ENCODE measurements around the gene ZC3H7A. TPM values are rescaled to one million over a fixed set of nuclear protein-coding genes. Genes with fewer than 3 reads are reported as not detected.

The ZC3H7A gene
- total and polyA plus RNA-seq, 2 of the 13 experiments (the other 11 are each of a cell fraction or from before 2014, with no cell fraction given): 29.2 to 36.8 TPM

DNA sequence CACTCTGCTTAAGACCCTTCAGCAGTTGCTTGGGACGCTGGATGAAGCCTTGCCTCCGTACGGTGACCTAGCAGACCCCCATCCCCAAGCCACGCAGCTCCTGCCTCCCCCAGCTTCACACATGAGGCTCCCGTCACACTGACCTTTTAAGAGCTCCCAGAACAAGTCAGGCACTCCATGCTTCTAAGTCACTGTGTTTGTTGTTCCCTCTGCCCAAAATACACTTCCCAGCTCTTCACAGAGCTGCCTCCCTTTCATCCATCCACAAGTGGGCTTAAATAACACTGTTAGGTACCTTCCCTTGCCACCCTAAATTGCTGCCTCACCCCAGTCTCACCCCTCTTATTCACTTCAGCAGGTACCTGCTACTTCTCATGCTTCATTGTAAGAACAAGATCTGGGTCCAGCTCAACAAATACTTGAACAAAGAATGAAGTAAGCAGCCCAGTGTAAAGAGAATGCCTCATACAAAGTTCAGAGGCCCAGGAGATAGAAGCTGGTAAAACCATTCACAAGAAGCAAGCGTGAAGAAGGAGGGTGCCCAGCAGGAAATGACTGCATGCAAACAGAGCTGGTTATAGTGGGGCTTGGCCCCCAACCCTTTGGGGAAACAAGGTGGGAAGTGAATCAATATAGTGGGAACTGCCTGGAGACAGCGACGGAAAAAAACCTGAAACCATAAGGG, 5.8 kb downstream of the ZC3H7A start (continued):
- TF ChIP-seq, protein P1, sequence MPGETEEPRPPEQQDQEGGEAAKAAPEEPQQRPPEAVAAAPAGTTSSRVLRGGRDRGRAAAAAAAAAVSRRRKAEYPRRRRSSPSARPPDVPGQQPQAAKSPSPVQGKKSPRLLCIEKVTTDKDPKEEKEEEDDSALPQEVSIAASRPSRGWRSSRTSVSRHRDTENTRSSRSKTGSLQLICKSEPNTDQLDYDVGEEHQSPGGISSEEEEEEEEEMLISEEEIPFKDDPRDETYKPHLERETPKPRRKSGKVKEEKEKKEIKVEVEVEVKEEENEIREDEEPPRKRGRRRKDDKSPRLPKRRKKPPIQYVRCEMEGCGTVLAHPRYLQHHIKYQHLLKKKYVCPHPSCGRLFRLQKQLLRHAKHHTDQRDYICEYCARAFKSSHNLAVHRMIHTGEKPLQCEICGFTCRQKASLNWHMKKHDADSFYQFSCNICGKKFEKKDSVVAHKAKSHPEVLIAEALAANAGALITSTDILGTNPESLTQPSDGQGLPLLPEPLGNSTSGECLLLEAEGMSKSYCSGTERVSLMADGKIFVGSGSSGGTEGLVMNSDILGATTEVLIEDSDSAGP (CRISPR knock-in tag; IDR thresholded peaks at IDR 0.05; ENCODE audit: borderline replicate concordance): peak; percentile 41; the same call in 1 of the 2 replicates
- TF ChIP-seq, protein P2, sequence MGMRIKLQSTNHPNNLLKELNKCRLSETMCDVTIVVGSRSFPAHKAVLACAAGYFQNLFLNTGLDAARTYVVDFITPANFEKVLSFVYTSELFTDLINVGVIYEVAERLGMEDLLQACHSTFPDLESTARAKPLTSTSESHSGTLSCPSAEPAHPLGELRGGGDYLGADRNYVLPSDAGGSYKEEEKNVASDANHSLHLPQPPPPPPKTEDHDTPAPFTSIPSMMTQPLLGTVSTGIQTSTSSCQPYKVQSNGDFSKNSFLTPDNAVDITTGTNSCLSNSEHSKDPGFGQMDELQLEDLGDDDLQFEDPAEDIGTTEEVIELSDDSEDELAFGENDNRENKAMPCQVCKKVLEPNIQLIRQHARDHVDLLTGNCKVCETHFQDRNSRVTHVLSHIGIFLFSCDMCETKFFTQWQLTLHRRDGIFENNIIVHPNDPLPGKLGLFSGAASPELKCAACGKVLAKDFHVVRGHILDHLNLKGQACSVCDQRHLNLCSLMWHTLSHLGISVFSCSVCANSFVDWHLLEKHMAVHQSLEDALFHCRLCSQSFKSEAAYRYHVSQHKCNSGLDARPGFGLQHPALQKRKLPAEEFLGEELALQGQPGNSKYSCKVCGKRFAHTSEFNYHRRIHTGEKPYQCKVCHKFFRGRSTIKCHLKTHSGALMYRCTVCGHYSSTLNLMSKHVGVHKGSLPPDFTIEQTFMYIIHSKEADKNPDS (CRISPR knock-in tag; IDR thresholded peaks at IDR 0.05): no peak
- TF ChIP-seq ZNF230 (CRISPR knock-in tag; IDR thresholded peaks at IDR 0.05) (no peak), ERF (CRISPR knock-in tag; IDR thresholded peaks at IDR 0.05) (no peak), ZNF441 (CRISPR knock-in tag; IDR thresholded peaks at IDR 0.05; ENCODE audit: borderline replicate concordance) (no peak), SMYD3 (CRISPR knock-in tag; IDR thresholded peaks at IDR 0.05) (no peak), HOXD1 (CRISPR knock-in tag; IDR thresholded peaks at IDR 0.05) (no peak), POLR2A (IDR thresholded peaks at IDR 0.05; ENCODE audit: insufficient read depth in 1 of 2, low read depth in 2 of 2, low read length in 2 of 2) (no peak; a peak in 1 of 4 replicates), TOPORS (CRISPR knock-in tag; IDR thresholded peaks at IDR 0.05) (no peak)
- TF ChIP-seq, protein P3, sequence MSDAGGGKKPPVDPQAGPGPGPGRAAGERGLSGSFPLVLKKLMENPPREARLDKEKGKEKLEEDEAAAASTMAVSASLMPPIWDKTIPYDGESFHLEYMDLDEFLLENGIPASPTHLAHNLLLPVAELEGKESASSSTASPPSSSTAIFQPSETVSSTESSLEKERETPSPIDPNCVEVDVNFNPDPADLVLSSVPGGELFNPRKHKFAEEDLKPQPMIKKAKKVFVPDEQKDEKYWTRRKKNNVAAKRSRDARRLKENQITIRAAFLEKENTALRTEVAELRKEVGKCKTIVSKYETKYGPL (CRISPR knock-in tag; IDR thresholded peaks at IDR 0.05): no peak
- TF ChIP-seq, protein P4, sequence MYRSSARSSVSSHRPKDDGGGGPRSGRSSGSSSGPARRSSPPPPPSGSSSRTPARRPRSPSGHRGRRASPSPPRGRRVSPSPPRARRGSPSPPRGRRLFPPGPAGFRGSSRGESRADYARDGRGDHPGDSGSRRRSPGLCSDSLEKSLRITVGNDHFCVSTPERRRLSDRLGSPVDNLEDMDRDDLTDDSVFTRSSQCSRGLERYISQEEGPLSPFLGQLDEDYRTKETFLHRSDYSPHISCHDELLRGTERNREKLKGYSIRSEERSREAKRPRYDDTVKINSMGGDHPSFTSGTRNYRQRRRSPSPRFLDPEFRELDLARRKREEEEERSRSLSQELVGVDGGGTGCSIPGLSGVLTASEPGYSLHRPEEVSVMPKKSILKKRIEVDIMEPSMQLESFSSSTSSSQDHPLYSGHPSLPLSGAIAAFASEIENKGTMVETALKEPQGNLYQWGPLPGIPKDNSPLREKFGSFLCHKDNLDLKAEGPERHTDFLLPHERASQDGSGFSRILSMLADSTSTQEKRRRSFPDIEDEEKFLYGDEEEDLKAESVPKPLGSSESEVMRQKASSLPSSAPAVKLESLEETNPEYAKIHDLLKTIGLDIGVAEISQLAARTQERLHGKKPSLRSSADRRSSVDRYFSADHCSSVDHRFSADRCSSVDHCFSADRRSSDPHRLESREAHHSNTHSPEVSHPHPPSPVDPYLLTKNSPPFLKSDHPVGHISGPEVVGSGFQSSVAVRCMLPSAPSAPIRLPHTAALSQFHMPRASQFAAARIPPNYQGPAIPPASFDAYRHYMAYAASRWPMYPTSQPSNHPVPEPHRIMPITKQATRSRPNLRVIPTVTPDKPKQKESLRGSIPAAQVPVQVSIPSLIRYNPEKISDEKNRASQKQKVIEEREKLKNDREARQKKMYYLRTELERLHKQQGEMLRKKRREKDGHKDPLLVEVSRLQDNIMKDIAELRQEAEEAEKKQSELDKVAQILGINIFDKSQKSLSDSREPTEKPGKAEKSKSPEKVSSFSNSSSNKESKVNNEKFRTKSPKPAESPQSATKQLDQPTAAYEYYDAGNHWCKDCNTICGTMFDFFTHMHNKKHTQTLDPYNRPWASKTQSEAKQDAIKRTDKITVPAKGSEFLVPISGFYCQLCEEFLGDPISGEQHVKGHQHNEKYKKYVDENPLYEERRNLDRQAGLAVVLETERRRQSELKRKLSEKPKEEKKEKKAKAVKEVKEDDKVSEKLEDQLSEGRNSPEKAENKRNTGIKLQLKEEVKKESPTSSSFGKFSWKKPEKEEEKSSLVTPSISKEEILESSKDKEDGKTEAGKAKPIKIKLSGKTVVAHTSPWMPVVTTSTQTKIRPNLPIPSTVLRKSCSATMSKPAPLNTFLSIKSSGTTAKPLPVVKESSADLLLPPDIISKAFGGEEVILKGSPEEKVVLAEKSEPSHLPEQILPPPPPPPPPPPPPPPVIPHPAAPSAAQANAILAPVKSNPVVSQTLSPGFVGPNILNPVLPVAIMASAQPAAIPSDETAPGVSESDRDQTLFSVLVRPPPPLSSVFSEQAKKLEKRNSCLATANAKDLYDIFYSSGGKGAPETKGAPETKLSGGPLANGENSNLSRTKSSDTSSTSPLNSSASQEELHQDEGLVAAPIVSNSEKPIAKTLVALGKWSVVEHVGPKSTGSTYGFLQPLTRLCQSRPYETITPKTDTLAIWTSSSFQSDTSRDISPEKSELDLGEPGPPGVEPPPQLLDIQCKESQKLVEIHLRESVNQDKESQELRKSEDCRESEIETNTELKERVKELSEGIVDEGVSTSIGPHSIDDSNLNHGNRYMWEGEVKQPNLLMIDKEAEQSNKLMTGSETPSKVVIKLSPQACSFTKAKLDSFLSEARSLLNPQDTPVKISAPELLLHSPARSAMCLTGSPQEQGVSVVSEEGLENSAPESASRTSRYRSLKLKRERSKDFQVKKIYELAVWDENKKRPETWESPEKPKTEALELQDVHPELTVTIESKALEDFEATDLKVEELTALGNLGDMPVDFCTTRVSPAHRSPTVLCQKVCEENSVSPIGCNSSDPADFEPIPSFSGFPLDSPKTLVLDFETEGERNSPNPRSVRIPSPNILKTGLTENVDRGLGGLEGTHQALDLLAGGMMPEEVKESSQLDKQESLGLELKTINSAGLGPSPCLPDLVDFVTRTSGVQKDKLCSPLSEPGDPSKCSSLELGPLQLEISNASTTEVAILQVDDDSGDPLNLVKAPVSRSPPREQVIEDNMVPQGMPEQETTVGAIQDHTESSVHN (CRISPR knock-in tag; IDR thresholded peaks at IDR 0.05): no peak; the same call in 1 of the 2 replicates
- TF ChIP-seq, protein P5, sequence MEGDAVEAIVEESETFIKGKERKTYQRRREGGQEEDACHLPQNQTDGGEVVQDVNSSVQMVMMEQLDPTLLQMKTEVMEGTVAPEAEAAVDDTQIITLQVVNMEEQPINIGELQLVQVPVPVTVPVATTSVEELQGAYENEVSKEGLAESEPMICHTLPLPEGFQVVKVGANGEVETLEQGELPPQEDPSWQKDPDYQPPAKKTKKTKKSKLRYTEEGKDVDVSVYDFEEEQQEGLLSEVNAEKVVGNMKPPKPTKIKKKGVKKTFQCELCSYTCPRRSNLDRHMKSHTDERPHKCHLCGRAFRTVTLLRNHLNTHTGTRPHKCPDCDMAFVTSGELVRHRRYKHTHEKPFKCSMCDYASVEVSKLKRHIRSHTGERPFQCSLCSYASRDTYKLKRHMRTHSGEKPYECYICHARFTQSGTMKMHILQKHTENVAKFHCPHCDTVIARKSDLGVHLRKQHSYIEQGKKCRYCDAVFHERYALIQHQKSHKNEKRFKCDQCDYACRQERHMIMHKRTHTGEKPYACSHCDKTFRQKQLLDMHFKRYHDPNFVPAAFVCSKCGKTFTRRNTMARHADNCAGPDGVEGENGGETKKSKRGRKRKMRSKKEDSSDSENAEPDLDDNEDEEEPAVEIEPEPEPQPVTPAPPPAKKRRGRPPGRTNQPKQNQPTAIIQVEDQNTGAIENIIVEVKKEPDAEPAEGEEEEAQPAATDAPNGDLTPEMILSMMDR (CRISPR knock-in tag; IDR thresholded peaks at IDR 0.05): no peak
- TF ChIP-seq, protein P6, sequence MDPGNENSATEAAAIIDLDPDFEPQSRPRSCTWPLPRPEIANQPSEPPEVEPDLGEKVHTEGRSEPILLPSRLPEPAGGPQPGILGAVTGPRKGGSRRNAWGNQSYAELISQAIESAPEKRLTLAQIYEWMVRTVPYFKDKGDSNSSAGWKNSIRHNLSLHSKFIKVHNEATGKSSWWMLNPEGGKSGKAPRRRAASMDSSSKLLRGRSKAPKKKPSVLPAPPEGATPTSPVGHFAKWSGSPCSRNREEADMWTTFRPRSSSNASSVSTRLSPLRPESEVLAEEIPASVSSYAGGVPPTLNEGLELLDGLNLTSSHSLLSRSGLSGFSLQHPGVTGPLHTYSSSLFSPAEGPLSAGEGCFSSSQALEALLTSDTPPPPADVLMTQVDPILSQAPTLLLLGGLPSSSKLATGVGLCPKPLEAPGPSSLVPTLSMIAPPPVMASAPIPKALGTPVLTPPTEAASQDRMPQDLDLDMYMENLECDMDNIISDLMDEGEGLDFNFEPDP (CRISPR knock-in tag; conservative IDR thresholded peaks at IDR 0.05): no peak

All from HepG2 (cell line).